Sigmoid colon (tissue), 7 donors: Measurements from ENCODE around the gene SMAP2. TPM values are rescaled to one million over a fixed set of nuclear protein-coding genes. Genes with fewer than 3 reads are reported as not detected.

Source experiments
- DNase-seq: peaks from one replicate; pipeline ENCODE4 v3.0.0-alpha.2; 2019
- H3K27ac ChIP-seq, 4 donors: fragments of 200-600 bp; sonication (generic); one replicate each; pipeline ENCODE4 v1.5.1; 2016 to 2019; ENCODE audit warnings: mild to moderate bottlenecking in 1 of 4
- H3K27me3 ChIP-seq, 3 donors: fragments of 200-600 bp; sonication (generic); one replicate each; pipeline ENCODE4 v1.5.1; 2019; ENCODE audit warnings: mild to moderate bottlenecking in 1 of 3
- H3K36me3 ChIP-seq, 4 donors: fragments of 200-600 bp; sonication (generic); one replicate each; pipeline ENCODE4 v1.5.1; 2016 to 2019
- H3K4me1 ChIP-seq, 4 donors: fragments of 200-600 bp; sonication (generic); one replicate each; pipeline ENCODE4 v1.5.1; 2017 to 2019
- H3K4me3 ChIP-seq, 4 donors: fragments of 200-600 bp; sonication (generic); one replicate each; pipeline ENCODE4 v1.5.1; 2017 to 2019; ENCODE audit warnings: mild to moderate bottlenecking in 2 of 4, moderate library complexity in 1 of 4
- H3K9me3 ChIP-seq, 4 donors: fragments of 200-600 bp in 3 of 4; sonication (generic) in 3 of 4; one replicate each; pipeline versions ENCODE4 v1.5.1 to v1.6.1; 2013 to 2019
- EP300 ChIP-seq, 4 donors: sonication (generic); formaldehyde crosslinking; IDR thresholded peaks; one replicate each; pipeline ENCODE4 v1.6.1; 2017; ENCODE audit warnings: antibody characterized with exemption in 4 of 4
- POLR2A ChIP-seq, 2 donors: fragments of 450-650 bp; IDR thresholded peaks; one replicate each; pipeline ENCODE4 v1.6.1; 2016; ENCODE audit warnings: antibody characterized with exemption in 2 of 2, mild to moderate bottlenecking in 2 of 2, moderate library complexity in 2 of 2
- POLR2AphosphoS5 ChIP-seq, 4 donors: sonication (generic); formaldehyde crosslinking; IDR thresholded peaks; one replicate each; pipeline ENCODE4 v1.6.1; 2017; ENCODE audit warnings: antibody characterized with exemption in 4 of 4
- WGBS, 2 donors: extraction: QIAGEN DNeasy Blood & Tissue Kit; methylation state at CpG; one replicate each; pipeline ENCODE4 v1.1.7; 2013; 5-methylcytosine and 5-hydroxymethylcytosine counted together
- intact Hi-C: fragments of 100-400 bp; cut with DNase I; formaldehyde crosslinking; loops from one replicate; pipeline ENCODE4 v1.15.1; 2023
- polyA plus RNA-seq, 3 donors: library from polyadenylated mRNA; stranded (reverse); fragments of 200-250 nt; gene quantifications; one replicate each; pipeline ENCODE4 v1.2.3, GENCODE V29; 2013
- total RNA-seq, 4 donors: library from RNA; depleted of rRNA; stranded (reverse); fragments of >200 nt; gene quantifications; one replicate each; pipeline ENCODE4 v1.1.0, GENCODE V29; 2016
- TF ChIP-seq, protein P1 (sequence below), 4 experiments: fragments of 450-650 bp in 3 of 4; fragments of 200-600 bp in 1 of 4; IDR thresholded peaks; one replicate each; pipeline ENCODE4 v1.5.1; 2016 to 2019; ENCODE audit warnings: antibody characterized with exemption in 4 of 4, mild to moderate bottlenecking in 3 of 4, moderate library complexity in 2 of 4
- donor health status: healthy with polysubstance abuse.
- donor health status: Bipolar disorder and iron deficiency.
- donor health status: healthy.

SMAP2 gene
- total and polyA plus RNA-seq, 7 donors = 20.5 to 113 (median 24.3) TPM

DNA sequence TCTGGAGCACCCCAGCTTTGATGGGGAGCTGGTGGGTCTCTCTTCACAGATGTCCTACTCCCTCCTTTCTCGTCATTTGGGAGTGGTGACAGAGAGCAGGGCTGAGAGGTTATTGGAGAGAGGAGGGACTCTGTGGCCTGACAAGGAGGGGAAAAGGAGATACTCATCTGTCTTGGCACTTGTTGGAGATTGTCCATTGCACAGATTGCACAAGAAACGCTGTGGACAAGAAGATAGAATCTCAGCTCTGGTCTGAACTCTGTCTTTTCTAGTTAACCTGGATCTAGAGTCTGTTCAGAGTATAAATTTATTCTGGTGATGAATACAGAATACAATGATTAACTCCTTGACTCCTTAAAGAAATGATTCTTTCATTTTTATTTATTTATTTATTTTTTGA, 22.4 kb upstream of the SMAP2 start:
- Histone ChIP-seq H3K4me1 (no peaks in the 10 kb centered on the region), H3K27me3 (no peaks in the 10 kb centered on the region), H3K36me3 (no peaks in the 10 kb centered on the region), H3K4me3 (no peak overlapping the region), H3K9me3 (no peaks in the 10 kb centered on the region), H3K27ac (no peak overlapping the region)
- DNase-seq = no peak
- intact Hi-C loops = no loop called here
- no peak for TF ChIP-seq POLR2AphosphoS5 (IDR thresholded peaks at IDR 0.05)
- TF ChIP-seq POLR2A (IDR thresholded peaks at IDR 0.05) = no peak
- TF ChIP-seq, protein P1, sequence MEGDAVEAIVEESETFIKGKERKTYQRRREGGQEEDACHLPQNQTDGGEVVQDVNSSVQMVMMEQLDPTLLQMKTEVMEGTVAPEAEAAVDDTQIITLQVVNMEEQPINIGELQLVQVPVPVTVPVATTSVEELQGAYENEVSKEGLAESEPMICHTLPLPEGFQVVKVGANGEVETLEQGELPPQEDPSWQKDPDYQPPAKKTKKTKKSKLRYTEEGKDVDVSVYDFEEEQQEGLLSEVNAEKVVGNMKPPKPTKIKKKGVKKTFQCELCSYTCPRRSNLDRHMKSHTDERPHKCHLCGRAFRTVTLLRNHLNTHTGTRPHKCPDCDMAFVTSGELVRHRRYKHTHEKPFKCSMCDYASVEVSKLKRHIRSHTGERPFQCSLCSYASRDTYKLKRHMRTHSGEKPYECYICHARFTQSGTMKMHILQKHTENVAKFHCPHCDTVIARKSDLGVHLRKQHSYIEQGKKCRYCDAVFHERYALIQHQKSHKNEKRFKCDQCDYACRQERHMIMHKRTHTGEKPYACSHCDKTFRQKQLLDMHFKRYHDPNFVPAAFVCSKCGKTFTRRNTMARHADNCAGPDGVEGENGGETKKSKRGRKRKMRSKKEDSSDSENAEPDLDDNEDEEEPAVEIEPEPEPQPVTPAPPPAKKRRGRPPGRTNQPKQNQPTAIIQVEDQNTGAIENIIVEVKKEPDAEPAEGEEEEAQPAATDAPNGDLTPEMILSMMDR (IDR thresholded peaks at IDR 0.05) = no peak
- no peak for TF ChIP-seq EP300 (IDR thresholded peaks at IDR 0.05)
- WGBS, 2 donors = 87 to 89% methylated on average over 2 of the region's 2 CpGs

DNA sequence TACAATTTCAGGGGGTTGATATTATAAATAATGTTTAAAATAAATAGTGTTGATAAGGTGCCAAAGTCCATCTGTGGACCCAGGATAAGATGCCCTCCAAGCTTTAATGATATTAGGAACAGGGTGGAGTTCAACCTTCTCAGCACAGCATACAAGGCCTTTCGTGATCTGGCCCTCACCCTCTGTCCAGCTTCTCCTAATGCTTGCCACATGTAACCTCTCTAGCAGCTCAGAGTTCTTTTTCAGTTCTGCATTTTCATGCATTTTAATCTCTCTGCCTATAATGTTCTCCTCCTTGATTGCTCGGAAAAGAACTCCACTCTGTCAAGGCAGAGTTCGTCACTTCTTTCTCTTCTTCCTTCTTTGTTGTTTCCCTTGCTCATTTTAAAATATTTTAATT, 21.4 kb upstream of the SMAP2 start:
- Histone ChIP-seq H3K4me1 (no peaks in the 10 kb centered on the region), H3K9me3 (no peaks in the 10 kb centered on the region), H3K36me3 (no peaks in the 10 kb centered on the region), H3K27ac (peak overlapping the region in 1 of 4 donors; percentile 31), H3K4me3 (no peak overlapping the region), H3K27me3 (no peaks in the 10 kb centered on the region)
- TF ChIP-seq POLR2A (IDR thresholded peaks at IDR 0.05) (no peak), EP300 (IDR thresholded peaks at IDR 0.05) (no peak), POLR2AphosphoS5 (IDR thresholded peaks at IDR 0.05) (no peak)
- TF ChIP-seq, protein P1 (IDR thresholded peaks at IDR 0.05) = no peak
- 77 to 85% methylated on average over 3 of the region's 3 CpGs for WGBS, 2 donors
- no peak for DNase-seq
- intact Hi-C loops = no loop called here

DNA sequence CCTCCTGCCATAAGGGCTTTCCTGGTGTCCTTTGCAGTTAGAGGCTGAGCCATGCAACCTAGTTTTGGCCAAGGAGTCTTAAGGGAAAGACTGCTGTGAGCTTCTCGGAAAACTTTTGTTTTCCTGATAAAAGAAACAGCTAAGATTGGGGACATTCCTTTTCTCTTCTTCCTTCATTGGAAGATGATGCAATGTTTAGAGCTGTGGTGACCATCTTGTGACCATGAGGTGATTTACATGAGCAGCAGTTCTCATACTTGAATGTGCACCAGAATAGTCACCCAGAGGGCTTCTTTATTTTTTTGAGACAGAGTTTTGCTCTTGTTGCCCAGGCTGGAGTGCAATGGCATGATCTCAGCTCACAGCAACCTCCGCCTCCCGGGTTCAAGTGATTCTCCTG, 20.4 kb upstream of the SMAP2 start:
- Histone ChIP-seq H3K4me1 (no peaks in the 10 kb centered on the region), H3K27me3 (no peaks in the 10 kb centered on the region), H3K36me3 (no peaks in the 10 kb centered on the region), H3K9me3 (peaks cover 0 to 7% (median 0%) of the 10 kb centered on the region in 4 donors), H3K27ac (peak overlapping the region in 1 of 4 donors; percentile 31), H3K4me3 (no peak overlapping the region)
- WGBS, 2 donors = 94% methylated on average over 3 of the region's 3 CpGs
- TF ChIP-seq, protein P1 (IDR thresholded peaks at IDR 0.05) = no peak
- TF ChIP-seq EP300 (IDR thresholded peaks at IDR 0.05) (no peak), POLR2AphosphoS5 (IDR thresholded peaks at IDR 0.05) (no peak), POLR2A (IDR thresholded peaks at IDR 0.05) (no peak)
- no peak for DNase-seq
- intact Hi-C loops = no loop called here

DNA sequence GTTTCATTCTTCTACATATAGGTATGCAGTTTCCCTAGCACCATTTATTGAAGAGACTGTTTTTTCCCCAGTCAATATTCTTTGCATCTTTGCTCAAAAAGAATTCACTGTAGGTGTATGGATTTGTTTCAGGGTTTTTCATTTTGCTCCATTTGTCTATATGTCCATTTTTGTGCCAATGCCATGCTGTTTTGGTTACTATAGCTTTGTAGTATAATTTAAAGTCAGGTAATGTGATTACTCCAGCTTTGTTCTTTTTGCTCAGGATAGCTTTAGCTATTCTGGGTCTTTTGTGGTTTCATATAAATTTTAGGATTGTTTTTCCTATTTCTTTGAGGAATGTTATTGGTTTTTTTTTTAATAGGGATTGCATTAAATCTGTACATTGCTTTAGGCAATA, 15.9 kb upstream of the SMAP2 start:
- TF ChIP-seq EP300 (IDR thresholded peaks at IDR 0.05) = no peak
- no peak for TF ChIP-seq POLR2A (IDR thresholded peaks at IDR 0.05)
- TF ChIP-seq POLR2AphosphoS5 (IDR thresholded peaks at IDR 0.05) = no peak
- TF ChIP-seq, protein P1 (IDR thresholded peaks at IDR 0.05) = no peak
- Histone ChIP-seq H3K4me3 (no peak overlapping the region), H3K27me3 (no peaks in the 10 kb centered on the region), H3K4me1 (no peaks in the 10 kb centered on the region), H3K27ac (no peak overlapping the region), H3K36me3 (no peaks in the 10 kb centered on the region), H3K9me3 (peaks cover 0 to 11% (median 0%) of the 10 kb centered on the region in 4 donors)
- no peak for DNase-seq
- intact Hi-C loops = no loop called here

DNA sequence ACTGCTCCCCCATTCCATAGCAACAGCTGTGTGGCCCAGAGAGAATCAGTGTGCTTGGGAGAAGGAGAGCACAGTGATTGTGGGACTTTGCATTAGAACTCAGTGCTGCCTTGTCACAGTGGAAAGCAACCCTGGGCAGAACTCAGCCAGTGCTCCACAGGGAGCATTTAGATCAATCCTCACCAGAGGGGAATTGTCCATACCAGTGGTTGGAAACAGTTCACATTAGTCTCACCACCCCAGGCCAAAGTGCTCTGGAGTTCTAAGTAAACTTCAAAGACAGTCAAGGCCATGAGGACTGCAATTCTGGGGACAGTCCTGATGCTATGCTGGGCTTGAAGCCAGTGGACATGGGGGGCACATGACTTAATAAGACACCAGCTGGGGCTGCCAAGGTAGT, 12.9 kb upstream of the SMAP2 start:
- Histone ChIP-seq H3K9me3 (peaks cover 0 to 11% (median 0%) of the 10 kb centered on the region in 4 donors), H3K27ac (no peak overlapping the region), H3K36me3 (no peaks in the 10 kb centered on the region), H3K4me3 (no peak overlapping the region), H3K27me3 (no peaks in the 10 kb centered on the region), H3K4me1 (no peaks in the 10 kb centered on the region)
- intact Hi-C loops = no loop called here
- DNase-seq = no peak
- TF ChIP-seq POLR2AphosphoS5 (IDR thresholded peaks at IDR 0.05) (no peak), EP300 (IDR thresholded peaks at IDR 0.05) (no peak), POLR2A (IDR thresholded peaks at IDR 0.05) (no peak)
- TF ChIP-seq, protein P1 (IDR thresholded peaks at IDR 0.05) = no peak
